ENCODE data around the gene SPTB.

SPTB gene

GRCh38 chr14:64747327-64747726 lies 132.4 kb downstream of the SPTB start:
- in situ Hi-C loops (cut with HindIII; ENCODE audit: low pct_unique_long_range_greater_than_20kb, low sequenced_read_pairs): no loop called here
- no peak for TF ChIP-seq JUND (IDR thresholded peaks at IDR 0.05; ENCODE audit: low read depth)
- no peak for DNase-seq (ENCODE audit: low read depth in 1 of 2, low spot score in 1 of 2)

DNA sequence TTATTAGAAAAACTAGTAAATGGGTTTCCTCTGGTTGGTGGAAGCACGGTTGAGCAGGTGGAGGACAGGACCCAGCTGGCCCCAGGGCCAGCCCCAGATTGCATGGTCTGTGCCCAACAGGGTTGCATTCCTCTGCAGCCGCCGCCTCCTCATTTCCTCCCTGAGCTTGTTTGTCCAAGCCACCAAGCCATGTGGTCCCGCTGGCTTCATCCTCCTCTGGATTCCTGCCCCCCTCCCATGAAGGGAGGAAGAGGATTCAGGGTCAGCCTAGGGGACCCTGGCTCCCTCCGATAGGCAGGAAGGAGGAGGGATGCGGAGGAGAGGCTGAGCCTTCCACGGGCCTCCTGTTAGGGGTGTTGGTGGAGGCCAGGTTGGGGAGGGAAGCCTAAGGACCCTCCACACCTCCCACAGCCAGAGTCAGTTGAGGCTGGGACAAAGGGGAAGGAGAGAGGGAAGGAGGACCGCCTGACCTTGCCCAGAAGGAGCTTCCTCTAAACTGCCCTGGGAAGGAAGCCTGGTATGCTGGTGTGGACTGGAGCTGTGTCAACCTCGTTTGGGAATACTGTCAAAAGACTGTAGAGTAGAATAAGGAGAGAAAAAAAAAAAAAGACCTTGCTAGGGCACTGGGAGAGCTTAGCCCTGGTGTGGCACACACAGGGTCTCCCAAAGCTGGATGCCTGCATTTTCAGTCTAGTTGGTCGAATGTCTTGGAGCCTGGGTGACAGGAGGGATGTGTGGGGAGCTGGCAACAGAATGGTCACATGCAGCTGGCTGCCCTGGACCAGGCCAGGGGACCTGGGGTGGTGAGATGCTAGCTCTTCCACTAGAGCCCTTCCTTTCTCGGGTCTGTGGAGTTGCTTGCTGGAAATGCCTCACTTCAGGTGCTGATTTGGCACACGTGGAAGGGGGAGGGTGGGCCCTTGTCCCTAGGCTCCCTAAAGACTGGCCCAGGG lies 133.1 kb downstream of the SPTB start:
- TF ChIP-seq JUND (IDR thresholded peaks at IDR 0.05; ENCODE audit: low read depth): no peak
- in situ Hi-C loops (cut with HindIII; ENCODE audit: low pct_unique_long_range_greater_than_20kb, low sequenced_read_pairs): no loop called here
- DNase-seq (ENCODE audit: low read depth in 1 of 2, low spot score in 1 of 2): no peak

DNA sequence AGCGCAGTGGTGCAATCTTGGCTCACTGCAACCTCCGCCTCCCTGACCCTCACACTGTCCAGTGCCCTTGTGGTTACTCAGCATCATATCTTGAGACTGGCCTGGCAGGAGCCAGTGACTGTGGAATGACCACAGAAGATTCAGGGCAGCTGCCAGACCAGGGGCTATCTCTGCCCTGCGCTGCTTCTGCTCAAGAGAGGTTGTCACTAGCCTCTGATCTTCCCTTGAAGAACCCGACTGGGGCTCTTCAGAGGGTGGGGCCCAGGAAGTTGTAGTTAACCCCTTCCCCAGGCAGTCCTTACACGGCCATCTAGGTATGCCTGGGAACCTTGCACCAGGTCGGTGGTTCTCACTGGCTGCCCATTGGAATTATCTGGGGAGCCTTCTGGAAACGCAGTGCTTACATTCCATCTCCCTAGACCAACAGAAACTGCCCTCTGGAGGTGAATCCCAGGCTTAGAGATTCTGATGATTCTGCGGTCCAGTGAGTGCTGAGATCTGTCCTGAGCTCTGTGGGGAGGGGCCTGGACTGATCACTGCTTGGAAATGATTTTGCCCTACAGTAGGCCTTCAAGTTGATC lies 134.1 kb downstream of the SPTB start:
- TF ChIP-seq JUND (IDR thresholded peaks at IDR 0.05; ENCODE audit: low read depth): no peak
- peak; percentile 39 to 48 for DNase-seq (ENCODE audit: low read depth in 1 of 2, low spot score in 1 of 2)
- in situ Hi-C loops (cut with HindIII; ENCODE audit: low pct_unique_long_range_greater_than_20kb, low sequenced_read_pairs): no loop called here

GRCh38 chr14:64743061-64743460 lies 136.6 kb downstream of the SPTB start:
- DNase-seq (ENCODE audit: low read depth in 1 of 2, low spot score in 1 of 2): no peak
- TF ChIP-seq JUND (IDR thresholded peaks at IDR 0.05; ENCODE audit: low read depth): no peak
- in situ Hi-C loops (cut with HindIII; ENCODE audit: low pct_unique_long_range_greater_than_20kb, low sequenced_read_pairs): no loop called here

- no peak for TF ChIP-seq JUND (IDR thresholded peaks at IDR 0.05; ENCODE audit: low read depth)
- in situ Hi-C loops (cut with HindIII; ENCODE audit: low pct_unique_long_range_greater_than_20kb, low sequenced_read_pairs): no loop called here
Measured at GRCh38 chr14:64741961-64742360, 137.7 kb downstream of the SPTB start.

DNA sequence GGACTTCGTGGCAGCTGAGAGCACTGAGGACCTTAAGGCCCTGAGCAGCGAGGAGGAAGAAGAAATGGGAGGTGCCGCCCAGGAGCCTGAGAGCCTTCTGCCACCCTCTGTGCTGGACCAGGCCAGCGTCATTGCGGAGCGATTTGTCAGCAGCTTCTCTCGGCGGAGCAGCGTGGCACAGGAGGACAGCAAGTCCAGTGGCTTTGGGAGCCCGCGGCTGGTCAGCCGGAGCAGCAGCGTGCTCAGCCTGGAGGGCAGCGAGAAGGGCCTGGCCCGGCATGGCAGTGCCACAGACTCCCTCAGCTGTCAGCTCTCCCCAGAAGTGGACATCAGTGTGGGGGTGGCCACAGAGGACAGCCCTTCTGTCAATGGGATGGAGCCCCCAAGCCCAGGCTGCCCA lies 138.5 kb downstream of the SPTB start:
- in situ Hi-C loops (cut with HindIII; ENCODE audit: low pct_unique_long_range_greater_than_20kb, low sequenced_read_pairs): no loop called here
- no peak for DNase-seq (ENCODE audit: low read depth in 1 of 2, low spot score in 1 of 2)
- TF ChIP-seq JUND (IDR thresholded peaks at IDR 0.05; ENCODE audit: low read depth): no peak

More at GRCh38 chr14:64741961-64742360, 137.7 kb downstream of the SPTB start:
- no peak for DNase-seq (ENCODE audit: low read depth in 1 of 2, low spot score in 1 of 2)

DNA sequence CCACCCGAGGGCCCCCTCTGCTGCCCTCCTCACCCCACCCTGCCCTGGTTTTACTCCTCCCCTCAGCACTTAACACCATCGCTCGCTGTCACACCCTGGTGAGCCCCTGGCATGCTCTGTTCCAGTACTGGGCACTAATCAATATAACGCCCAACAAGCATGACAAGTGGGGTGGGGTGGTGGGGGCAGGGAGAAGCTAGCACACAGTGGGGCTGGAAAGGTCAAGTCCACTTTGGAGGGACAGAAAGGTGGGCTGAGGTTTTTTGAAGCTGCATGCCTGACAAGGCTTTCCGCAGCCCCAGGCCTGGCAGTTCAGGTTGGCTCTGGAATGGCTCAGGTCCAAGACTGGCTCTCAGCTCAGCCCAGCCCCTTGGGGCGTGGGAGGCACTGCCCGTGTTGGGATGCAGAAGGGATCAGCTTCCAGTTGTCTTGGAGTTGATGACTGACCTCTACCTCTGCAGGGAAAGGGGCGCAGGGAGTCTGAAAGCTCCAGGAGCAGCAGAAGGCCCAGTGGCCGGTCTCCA lies 141.4 kb downstream of the SPTB start:
- TF ChIP-seq JUND (IDR thresholded peaks at IDR 0.05; ENCODE audit: low read depth): no peak
- in situ Hi-C loops (cut with HindIII; ENCODE audit: low pct_unique_long_range_greater_than_20kb, low sequenced_read_pairs): no loop called here
- no peak for DNase-seq (ENCODE audit: low read depth in 1 of 2, low spot score in 1 of 2)

- in situ Hi-C loops (cut with HindIII; ENCODE audit: low pct_unique_long_range_greater_than_20kb, low sequenced_read_pairs): no loop called here
- no peak for TF ChIP-seq JUND (IDR thresholded peaks at IDR 0.05; ENCODE audit: low read depth)
- DNase-seq (ENCODE audit: low read depth in 1 of 2, low spot score in 1 of 2): no peak
Measured at GRCh38 chr14:64737391-64738280, 142.1 kb downstream of the SPTB start.

DNA sequence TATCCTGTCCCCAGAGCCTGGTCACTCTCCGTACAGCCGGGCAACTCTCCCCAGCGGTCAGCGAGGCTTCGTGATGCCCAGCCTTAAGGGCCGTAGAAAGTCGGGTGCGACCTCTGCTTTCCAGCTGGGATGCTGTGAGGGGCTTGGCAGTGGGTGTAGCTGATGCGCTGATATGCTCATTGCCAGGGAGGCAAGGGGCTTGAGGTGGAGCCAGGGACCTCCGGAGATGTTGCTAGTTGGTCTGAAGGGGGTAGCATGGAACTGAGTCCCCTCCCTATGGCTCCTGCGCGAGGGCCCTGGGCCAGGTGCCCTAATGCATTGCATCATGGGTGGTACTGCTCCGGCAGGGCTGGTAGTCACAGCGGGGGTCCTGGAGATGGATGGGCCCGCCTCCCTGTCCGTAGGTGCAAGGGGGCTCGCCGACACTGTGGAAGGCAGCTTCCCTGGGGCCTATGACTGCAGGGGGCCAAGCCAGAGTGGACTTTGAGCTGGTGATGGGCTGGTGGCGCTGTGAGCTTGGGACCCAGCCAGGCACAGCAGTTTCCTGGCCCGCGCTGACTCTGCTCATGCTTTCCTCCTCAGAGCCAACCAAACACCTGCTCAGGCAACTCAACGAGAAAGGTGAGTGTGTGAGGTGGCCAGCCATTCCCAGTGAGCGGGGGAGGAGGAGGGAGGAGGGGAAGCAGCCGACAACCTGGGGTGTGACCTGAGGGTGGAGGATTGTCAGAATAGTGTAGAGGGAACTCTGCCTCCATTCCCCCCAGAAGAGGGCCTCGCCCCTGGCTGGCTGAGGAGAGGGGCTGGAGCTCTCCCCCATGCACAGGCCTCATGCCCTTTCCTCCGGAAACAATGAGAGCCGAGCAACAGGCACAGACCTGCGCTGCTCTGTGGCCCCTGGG lies 143.2 kb downstream of the SPTB start:
- in situ Hi-C loops (cut with HindIII; ENCODE audit: low pct_unique_long_range_greater_than_20kb, low sequenced_read_pairs): no loop called here

GRCh38 chr14:64734990-64735389 lies 144.7 kb downstream of the SPTB start:
- DNase-seq (ENCODE audit: low read depth in 1 of 2, low spot score in 1 of 2): no peak
- no peak for TF ChIP-seq JUND (IDR thresholded peaks at IDR 0.05; ENCODE audit: low read depth)
- in situ Hi-C loops (cut with HindIII; ENCODE audit: low pct_unique_long_range_greater_than_20kb, low sequenced_read_pairs): no loop called here

More for the DNA sequence above, 143.2 kb downstream of the SPTB start:
- TF ChIP-seq JUND (IDR thresholded peaks at IDR 0.05; ENCODE audit: low read depth): no peak
- no peak for DNase-seq (ENCODE audit: low read depth in 1 of 2, low spot score in 1 of 2)

DNA sequence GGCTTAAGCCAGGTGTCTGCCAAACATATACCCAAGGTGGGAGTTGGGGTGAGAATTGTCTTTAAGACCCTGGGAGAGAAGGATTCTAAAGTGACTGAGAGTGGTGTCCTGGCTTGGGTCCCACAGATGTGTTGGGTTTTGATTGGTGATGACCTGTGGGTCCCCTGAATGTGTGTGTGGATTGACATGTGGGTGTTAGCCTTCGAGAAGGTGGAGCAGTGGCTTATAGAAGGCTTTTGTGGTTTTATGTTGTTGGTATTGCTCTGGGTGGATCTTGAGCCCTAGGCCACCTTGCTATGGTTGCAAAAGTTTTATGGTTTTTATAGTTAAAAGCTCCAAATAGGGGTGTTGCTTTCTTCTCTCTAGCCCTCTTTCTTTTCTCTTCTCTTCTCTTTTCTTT lies 145.8 kb downstream of the SPTB start:
- DNase-seq (ENCODE audit: low read depth in 1 of 2, low spot score in 1 of 2): no peak
- TF ChIP-seq JUND (IDR thresholded peaks at IDR 0.05; ENCODE audit: low read depth): no peak
- in situ Hi-C loops (cut with HindIII; ENCODE audit: low pct_unique_long_range_greater_than_20kb, low sequenced_read_pairs): no loop called here

All from T47D (cell line).